WTC11 (cell line): ENCODE data around the gene PTAR1. TPM values are rescaled to one million over a fixed set of nuclear protein-coding genes. Genes with fewer than 3 reads are reported as not detected.

Experiments
- ATAC-seq: fragments of 200-7000 bp; cut with Tn5 transposase; 2 replicates; pipeline ENCODE4 v1.10.0; 2021; ENCODE audit warnings: mild to moderate bottlenecking, moderate library complexity
- CTCF ChIA-PET: fragments of 300-600 bp; sonication (Branson Sonifier 250); formaldehyde crosslinking; loops from one replicate; lab custom pipeline; 2021; ENCODE audit warnings: antibody characterized with exemption; lab: Charles Lee
- POLR2A ChIA-PET: fragments of 350-600 bp; sonication (Branson Sonifier 250); formaldehyde crosslinking; loops from one replicate; lab custom pipeline; 2021; ENCODE audit warnings: antibody characterized with exemption; lab: Charles Lee
- DNase-seq: peaks from one replicate; pipeline ENCODE4 v3.0.0; 2021; ENCODE audit warnings: low spot score
- H3K27ac Mint-ChIP-seq: 2 replicates; pipeline ENCODE4 v1.8.0; 2021; ENCODE audit warnings: mixed read lengths
- H3K27me3 Mint-ChIP-seq: 2 replicates; pipeline ENCODE4 v1.8.0; 2021; ENCODE audit warnings: low read depth, mild to moderate bottlenecking, moderate library complexity, mixed read lengths
- H3K36me3 Mint-ChIP-seq: 2 replicates; pipeline ENCODE4 v1.8.0; 2021; ENCODE audit warnings: mixed read lengths
- H3K4me1 Mint-ChIP-seq: 2 replicates; pipeline ENCODE4 v1.8.0; 2022; ENCODE audit warnings: mixed read lengths
- H3K4me3 Mint-ChIP-seq: 2 replicates; pipeline ENCODE4 v1.8.0; 2021; ENCODE audit warnings: mild to moderate bottlenecking, moderate library complexity, mixed read lengths
- H3K9me3 Mint-ChIP-seq: 2 replicates; pipeline ENCODE4 v1.8.0; 2021; ENCODE audit warnings: mixed read lengths
- AFF4 ChIP-seq: sonication (generic); formaldehyde crosslinking; IDR thresholded peaks from 2 replicates; pipeline ENCODE4 v1.8.1; 2023; ENCODE audit warnings: mild to moderate bottlenecking, missing genetic modification reagents, borderline replicate concordance
- AR ChIP-seq: fragments of 250-450 bp; sonication (Bioruptor Pico); IDR thresholded peaks from 2 replicates; pipeline ENCODE4 v1.9.0; 2021; ENCODE audit warnings: mild to moderate bottlenecking
- ATF1 ChIP-seq: sonication (generic); formaldehyde crosslinking; IDR thresholded peaks from 2 replicates; pipeline ENCODE4 v1.8.1; 2023; ENCODE audit warnings: mild to moderate bottlenecking, moderate library complexity, missing genetic modification reagents
- CREB1 ChIP-seq: sonication (generic); formaldehyde crosslinking; IDR thresholded peaks from 2 replicates; pipeline ENCODE4 v1.8.0; 2023; ENCODE audit warnings: mild to moderate bottlenecking, missing genetic modification reagents
- CREM ChIP-seq: sonication (generic); formaldehyde crosslinking; IDR thresholded peaks from 2 replicates; pipeline ENCODE4 v1.8.1; 2022; ENCODE audit warnings: mild to moderate bottlenecking, missing genetic modification reagents, moderate library complexity
- ETV6 ChIP-seq: sonication (generic); formaldehyde crosslinking; IDR thresholded peaks from 2 replicates; pipeline ENCODE4 v1.8.1; 2022; ENCODE audit warnings: mild to moderate bottlenecking, missing genetic modification reagents
- FOXK1 ChIP-seq: sonication (generic); formaldehyde crosslinking; IDR thresholded peaks from 2 replicates; pipeline ENCODE4 v1.8.0; 2022; ENCODE audit warnings: mild to moderate bottlenecking, moderate library complexity, missing genetic modification reagents
- GABPB1 ChIP-seq: sonication (generic); formaldehyde crosslinking; IDR thresholded peaks from 2 replicates; pipeline ENCODE4 v1.8.1; 2023; ENCODE audit warnings: mild to moderate bottlenecking, missing genetic modification reagents
- GRHL2 ChIP-seq: fragments of 250-450 bp; sonication (Bioruptor Pico); IDR thresholded peaks from 2 replicates; pipeline ENCODE4 v1.8.0; 2022; ENCODE audit warnings: mild to moderate bottlenecking, moderate library complexity; ENCODE audit not compliant: insufficient replicate concordance, severe bottlenecking
- IRF2 ChIP-seq: sonication (generic); formaldehyde crosslinking; IDR thresholded peaks from 2 replicates; pipeline ENCODE4 v1.8.0; 2022; ENCODE audit warnings: low read depth, missing genetic modification reagents, borderline replicate concordance
- MYBL2 ChIP-seq: sonication (generic); formaldehyde crosslinking; IDR thresholded peaks from 2 replicates; pipeline ENCODE4 v1.8.1; 2023; ENCODE audit warnings: mild to moderate bottlenecking, moderate library complexity, missing genetic modification reagents
- SP1 ChIP-seq: sonication (generic); formaldehyde crosslinking; conservative IDR thresholded peaks from 2 replicates; pipeline ENCODE4 v1.8.1; 2022; ENCODE audit warnings: missing genetic modification reagents
- USF2 ChIP-seq: sonication (generic); formaldehyde crosslinking; IDR thresholded peaks from 2 replicates; pipeline ENCODE4 v1.8.1; 2023; ENCODE audit warnings: mild to moderate bottlenecking, missing genetic modification reagents, moderate library complexity
- ZBTB21 ChIP-seq: sonication (generic); formaldehyde crosslinking; IDR thresholded peaks from 2 replicates; pipeline ENCODE4 v1.8.1; 2023; ENCODE audit warnings: mild to moderate bottlenecking, missing genetic modification reagents, borderline replicate concordance
- ZBTB43 ChIP-seq: sonication (generic); formaldehyde crosslinking; IDR thresholded peaks from 2 replicates; pipeline ENCODE4 v1.8.1; 2023; ENCODE audit warnings: mild to moderate bottlenecking, missing genetic modification reagents
- ZNF219 ChIP-seq: sonication (generic); formaldehyde crosslinking; IDR thresholded peaks from 2 replicates; pipeline ENCODE4 v1.8.0; 2023; ENCODE audit warnings: missing genetic modification reagents, mild to moderate bottlenecking, borderline replicate concordance
- ZNF396 ChIP-seq: fragments of 250-450 bp; sonication (Bioruptor Pico); IDR thresholded peaks from 2 replicates; pipeline ENCODE4 v1.8.0; 2021; ENCODE audit warnings: mild to moderate bottlenecking, moderate library complexity, borderline replicate concordance
- total RNA-seq: library from RNA; stranded (reverse); gene quantifications from 3 replicates; pipeline ENCODE4 v1.2.3, GENCODE V29; 2021

PTAR1 gene
- total RNA-seq, 1 experiment from 2014 or later = 90.8 TPM

GRCh38 chr9:69760278-69760610, 433 bp upstream of the PTAR1 start (continued):
- TF ChIP-seq AR (no peak), USF2 (no peak), CREM (CRISPR knock-in tag) (no peak), ZBTB21 (no peak), ZBTB43 (no peak), ATF1 (no peak)

- TF ChIP-seq USF2 = no peak
- TF ChIP-seq ETV6 (CRISPR knock-in tag) = no peak
- no peak for TF ChIP-seq IRF2 (CRISPR knock-in tag)
- TF ChIP-seq AFF4 (CRISPR knock-in tag) = no peak
- TF ChIP-seq ZNF219 (CRISPR knock-in tag) = no peak
- no peak for TF ChIP-seq MYBL2
- no peak for TF ChIP-seq ZNF396
- no peak for TF ChIP-seq CREB1 (CRISPR knock-in tag)
- TF ChIP-seq GABPB1 (CRISPR knock-in tag) = no peak
- TF ChIP-seq GRHL2 (CRISPR knock-in tag) = no peak
- no peak for TF ChIP-seq FOXK1
- no peak for TF ChIP-seq SP1 (CRISPR knock-in tag)
- Mint-ChIP-seq H3K27ac (peak overlapping the region; percentile 95), H3K4me3 (peak overlapping the region; percentile 89), H3K36me3 (peaks cover 14% of the 10 kb centered on the region), H3K4me1 (peaks cover 54% of the 10 kb centered on the region), H3K9me3 (no peaks in the 10 kb centered on the region), H3K27me3 (no peaks in the 10 kb centered on the region)
- ATAC-seq (no peak), DNase-seq (no peak)
- ChIA-PET CTCF (interaction anchor here (0.8 kb wide), 1 partner anchor 50 kb away, joined by 5 read pairs; no protein-coding TSS in a partner anchor), POLR2A (no interaction called here)
Measured at GRCh38 chr9:69759021-69759420, 790 bp downstream of the PTAR1 start.
